ENCODE results near the gene AQP2.

Gene AQP2

DNA sequence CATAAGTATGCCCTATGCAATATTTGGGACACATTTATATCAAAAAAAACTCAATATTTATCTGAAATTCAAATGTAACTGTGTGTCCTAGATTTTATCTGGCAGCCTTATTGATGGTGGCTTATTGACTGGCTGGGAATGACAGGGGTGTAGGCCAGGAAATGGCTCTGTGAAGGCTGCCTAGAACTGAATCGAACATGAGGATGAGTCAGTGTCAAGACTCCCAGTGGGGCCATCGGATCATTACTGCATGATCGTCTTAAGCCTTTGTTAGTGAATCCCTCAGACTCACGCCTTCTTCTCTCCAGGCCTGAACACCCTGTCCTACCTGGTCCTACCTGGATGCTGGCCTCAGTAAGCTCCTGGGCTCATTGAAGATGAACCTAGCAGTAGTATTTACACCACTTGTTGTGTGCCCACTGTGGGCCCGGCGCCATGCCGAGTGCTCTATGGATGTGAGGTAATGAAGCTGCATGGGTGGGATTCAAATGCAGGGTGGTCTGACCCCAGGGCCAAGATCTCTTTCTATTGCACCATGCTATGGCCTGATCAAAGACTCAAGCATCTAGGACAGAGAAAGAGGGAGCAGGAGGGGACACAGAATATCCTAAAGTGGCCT is 25.8 kb upstream of the AQP2 start:
- Mint-ChIP-seq H3K27ac (no peak overlapping the region), H3K27me3 (ENCODE audit: low read depth) (peaks cover 8% of the 10 kb centered on the region), H3K4me1 (ENCODE audit: low read depth) (no peaks in the 10 kb centered on the region), H3K4me3 (no peak overlapping the region), H3K9me3 (no peaks in the 10 kb centered on the region), H3K36me3 (ENCODE audit: low read depth) (no peaks in the 10 kb centered on the region)
- DNase-seq (ENCODE audit: low spot score) = no peak

DNA sequence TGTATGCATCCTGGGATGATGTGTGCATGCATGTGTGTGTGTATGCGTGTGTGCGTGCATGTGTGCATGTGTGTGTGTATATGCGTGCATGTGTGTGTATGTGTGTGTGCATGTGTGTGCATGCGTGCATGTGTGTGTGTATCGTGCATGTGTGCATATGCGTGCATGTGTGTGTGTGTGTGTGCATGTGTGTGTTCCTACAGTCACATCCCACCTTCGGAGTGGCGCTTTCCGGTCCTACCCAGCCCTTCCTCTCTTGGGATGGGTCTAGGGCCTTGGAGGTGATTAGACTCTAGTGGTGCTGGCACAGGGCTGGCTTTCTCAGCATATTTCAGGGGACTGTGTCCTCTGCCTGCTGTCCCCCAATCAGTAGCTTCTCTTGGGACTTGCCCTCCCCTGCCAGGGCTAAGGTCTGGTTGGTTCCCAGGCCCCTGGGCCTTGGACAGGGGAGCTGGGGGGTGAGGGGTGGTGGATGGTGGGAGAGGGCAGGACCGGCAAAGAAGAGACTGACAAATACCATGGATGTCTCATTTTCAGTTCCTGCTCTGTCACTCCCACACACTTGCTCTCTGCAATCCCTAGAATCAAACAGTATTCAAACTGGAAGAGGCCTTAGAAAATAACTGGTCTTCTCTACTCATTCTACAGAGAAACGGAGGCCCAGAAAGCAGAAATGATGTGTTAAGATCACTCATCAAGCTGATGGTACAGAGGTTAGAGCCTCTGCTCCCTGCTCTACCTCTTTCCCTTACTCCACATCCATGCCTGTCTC is 24.9 kb upstream of the AQP2 start:
- peaks cover 11% of the 10 kb centered on the region for H3K27me3 Mint-ChIP-seq (ENCODE audit: low read depth)
- no peaks in the 10 kb centered on the region for H3K36me3 Mint-ChIP-seq (ENCODE audit: low read depth)
- H3K4me3 Mint-ChIP-seq = no peak overlapping the region
- no peak for DNase-seq (ENCODE audit: low spot score)
- H3K27ac Mint-ChIP-seq = no peak overlapping the region
- no peaks in the 10 kb centered on the region for H3K9me3 Mint-ChIP-seq
- H3K4me1 Mint-ChIP-seq (ENCODE audit: low read depth) = no peaks in the 10 kb centered on the region

DNA sequence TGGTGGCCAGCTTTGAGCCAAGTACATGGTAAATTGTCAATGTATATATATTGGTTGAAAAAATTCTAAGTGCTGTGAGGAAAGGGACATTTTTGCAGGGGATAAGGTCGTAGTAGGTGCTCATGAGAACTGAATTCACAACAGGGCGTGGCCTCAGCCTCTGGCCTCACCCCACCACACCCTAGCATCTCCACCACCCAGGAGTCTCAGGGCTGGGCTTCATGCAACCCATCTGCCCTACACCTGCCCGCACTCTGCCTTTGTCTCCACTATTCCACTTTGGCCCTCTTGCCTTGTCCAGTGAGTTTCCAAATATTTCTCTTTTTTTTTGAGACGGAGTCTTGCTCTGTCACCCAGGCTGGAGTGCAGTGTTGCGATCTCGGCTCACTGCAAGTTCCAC is 22.1 kb upstream of the AQP2 start:
- no peaks in the 10 kb centered on the region for H3K9me3 Mint-ChIP-seq
- no peak overlapping the region for H3K27ac Mint-ChIP-seq
- H3K27me3 Mint-ChIP-seq (ENCODE audit: low read depth) = peaks cover 6% of the 10 kb centered on the region
- DNase-seq (ENCODE audit: low spot score) = no peak
- H3K4me1 Mint-ChIP-seq (ENCODE audit: low read depth) = no peaks in the 10 kb centered on the region
- H3K4me3 Mint-ChIP-seq = no peak overlapping the region
- H3K36me3 Mint-ChIP-seq (ENCODE audit: low read depth) = no peaks in the 10 kb centered on the region

DNA sequence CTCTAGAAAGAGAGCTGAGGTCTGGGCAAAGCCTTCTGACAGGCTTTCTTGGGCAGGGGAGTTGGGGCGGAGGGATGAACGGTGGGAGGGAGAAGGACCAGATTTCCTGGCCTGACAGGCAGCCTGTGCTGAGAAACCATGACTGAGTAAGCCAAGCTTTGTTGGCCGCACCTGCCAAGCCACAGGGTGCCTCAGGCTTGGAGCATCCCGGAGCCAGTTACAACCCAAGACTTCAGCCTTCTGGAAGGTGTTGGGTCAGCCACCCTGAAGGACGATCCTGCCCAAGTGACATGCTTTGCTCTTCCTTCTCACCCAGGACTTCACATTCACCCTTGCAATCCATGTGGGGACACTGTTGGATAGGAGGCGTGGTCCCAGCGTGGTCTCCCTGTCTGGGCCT is 21.0 kb upstream of the AQP2 start:
- Mint-ChIP-seq H3K9me3 (no peaks in the 10 kb centered on the region), H3K27me3 (ENCODE audit: low read depth) (peaks cover 6% of the 10 kb centered on the region), H3K27ac (no peak overlapping the region), H3K4me1 (ENCODE audit: low read depth) (no peaks in the 10 kb centered on the region), H3K36me3 (ENCODE audit: low read depth) (no peaks in the 10 kb centered on the region), H3K4me3 (no peak overlapping the region)
- no peak for DNase-seq (ENCODE audit: low spot score)

DNA sequence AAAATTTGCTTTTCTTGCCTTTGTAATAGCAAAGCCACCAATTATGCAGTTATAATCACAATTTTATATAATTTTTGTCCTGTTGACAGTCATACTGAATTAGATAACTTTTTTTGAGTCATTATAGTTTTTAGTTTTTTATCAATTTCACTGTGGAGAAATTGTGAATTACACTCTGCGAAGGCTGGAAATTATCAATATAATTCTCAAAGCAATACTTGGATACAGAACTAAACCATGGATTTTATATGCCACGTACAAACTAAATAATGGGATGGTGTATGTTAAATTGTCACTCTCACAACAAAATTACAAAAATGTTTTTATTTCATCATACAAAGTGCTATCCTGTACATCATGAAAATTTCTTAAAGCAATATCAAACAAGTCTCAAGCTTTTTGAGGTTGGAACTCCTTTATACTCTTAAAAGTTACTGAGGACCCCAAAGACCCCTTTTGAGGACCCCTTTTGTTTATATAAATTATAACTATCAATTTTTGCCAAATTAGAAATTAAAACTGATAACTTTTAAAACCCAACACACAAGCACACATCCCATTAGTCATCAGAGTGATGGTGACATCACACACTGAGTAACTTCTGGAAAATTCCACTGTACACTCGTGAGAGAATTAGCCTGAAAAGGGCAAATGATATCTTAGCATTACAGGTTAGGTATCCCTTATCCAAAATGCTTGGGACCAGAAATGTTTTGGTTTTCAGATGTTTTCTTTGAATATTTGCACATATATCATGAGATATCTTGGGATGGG is 19.8 kb upstream of the AQP2 start:
- Mint-ChIP-seq H3K4me1 (ENCODE audit: low read depth) (no peaks in the 10 kb centered on the region), H3K9me3 (no peaks in the 10 kb centered on the region), H3K36me3 (ENCODE audit: low read depth) (no peaks in the 10 kb centered on the region), H3K27me3 (ENCODE audit: low read depth) (peaks cover 8% of the 10 kb centered on the region), H3K4me3 (no peak overlapping the region), H3K27ac (no peak overlapping the region)
- no peak for DNase-seq (ENCODE audit: low spot score)

DNA sequence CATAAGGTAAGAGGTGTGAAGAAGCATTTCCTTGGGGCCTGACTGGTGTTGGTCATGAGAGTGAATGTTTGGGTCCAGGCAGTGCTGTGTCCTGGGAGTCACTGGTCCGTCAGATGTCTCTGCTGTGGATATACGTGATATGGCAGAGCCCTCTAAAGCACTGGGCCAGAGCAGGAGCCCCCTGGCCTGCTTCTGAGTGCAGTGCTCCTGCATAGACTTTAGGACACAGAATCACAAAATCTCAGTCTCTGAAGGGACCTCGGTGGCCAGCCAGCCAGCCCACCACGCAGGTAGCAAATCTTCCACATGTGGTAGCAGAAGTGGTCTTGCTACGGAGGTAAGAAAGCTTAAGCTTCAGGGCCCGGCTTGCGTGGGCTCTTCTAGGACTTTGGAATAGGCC is 18.5 kb upstream of the AQP2 start:
- H3K4me3 Mint-ChIP-seq = no peak overlapping the region
- H3K27ac Mint-ChIP-seq = no peak overlapping the region
- DNase-seq (ENCODE audit: low spot score) = no peak
- H3K27me3 Mint-ChIP-seq (ENCODE audit: low read depth) = peaks cover 9% of the 10 kb centered on the region
- no peaks in the 10 kb centered on the region for H3K36me3 Mint-ChIP-seq (ENCODE audit: low read depth)
- H3K4me1 Mint-ChIP-seq (ENCODE audit: low read depth) = no peaks in the 10 kb centered on the region
- H3K9me3 Mint-ChIP-seq = no peaks in the 10 kb centered on the region

DNA sequence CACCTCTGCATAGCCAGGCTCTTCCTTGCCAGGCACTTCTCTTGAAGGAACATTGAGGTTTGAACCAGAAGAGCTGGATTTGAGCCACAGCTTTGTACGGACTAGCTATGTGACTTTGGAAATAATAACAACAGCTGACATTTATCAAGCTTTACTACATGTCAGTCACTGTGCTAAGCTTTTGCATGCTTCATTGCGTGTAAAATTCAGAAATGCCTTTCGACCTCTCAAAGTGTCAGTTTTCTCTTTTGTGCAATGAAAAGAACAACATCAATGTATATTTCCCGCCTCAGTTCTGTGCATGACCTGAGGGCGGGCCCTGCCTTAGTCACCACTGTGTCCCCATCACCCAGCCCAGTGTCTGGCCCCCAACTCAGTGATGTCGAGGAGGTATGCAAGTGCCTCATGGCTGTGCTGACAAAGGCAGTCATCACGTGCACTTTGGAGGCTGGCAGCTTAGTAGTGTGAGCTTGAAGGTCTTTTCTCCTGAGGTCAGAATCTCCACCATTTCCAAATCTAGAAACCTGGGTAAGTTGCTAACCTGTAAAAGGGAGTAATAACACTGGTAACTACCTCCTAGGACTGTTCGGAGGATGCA is 17.9 kb upstream of the AQP2 start:
- peaks cover 9% of the 10 kb centered on the region for H3K27me3 Mint-ChIP-seq (ENCODE audit: low read depth)
- H3K4me3 Mint-ChIP-seq = no peak overlapping the region
- no peak for DNase-seq (ENCODE audit: low spot score)
- H3K27ac Mint-ChIP-seq = no peak overlapping the region
- H3K9me3 Mint-ChIP-seq = no peaks in the 10 kb centered on the region
- H3K36me3 Mint-ChIP-seq (ENCODE audit: low read depth) = no peaks in the 10 kb centered on the region
- H3K4me1 Mint-ChIP-seq (ENCODE audit: low read depth) = no peaks in the 10 kb centered on the region

DNA sequence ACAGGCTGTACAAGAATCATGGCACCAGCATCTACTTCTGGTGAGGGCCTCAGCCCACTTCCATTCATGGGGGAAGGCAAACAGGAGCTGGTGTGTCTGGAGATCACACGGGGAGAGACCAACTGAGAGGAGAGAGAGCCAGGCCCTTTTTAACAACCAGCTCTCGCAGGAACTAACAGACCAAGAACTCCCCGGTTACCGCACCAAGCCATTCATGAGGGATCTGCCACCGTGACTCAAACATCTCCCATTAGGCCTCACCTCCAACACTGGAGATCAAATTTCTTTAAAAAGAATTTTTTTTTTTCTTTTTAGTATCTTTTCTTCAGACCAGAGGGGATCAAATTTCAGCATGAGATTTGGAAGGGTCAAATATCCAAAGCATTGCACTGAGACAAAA is 16.7 kb upstream of the AQP2 start:
- Mint-ChIP-seq H3K36me3 (ENCODE audit: low read depth) (no peaks in the 10 kb centered on the region), H3K27me3 (ENCODE audit: low read depth) (peaks cover 7% of the 10 kb centered on the region), H3K4me3 (no peak overlapping the region), H3K27ac (no peak overlapping the region), H3K4me1 (ENCODE audit: low read depth) (no peaks in the 10 kb centered on the region), H3K9me3 (no peaks in the 10 kb centered on the region)
- no peak for DNase-seq (ENCODE audit: low spot score)

DNA sequence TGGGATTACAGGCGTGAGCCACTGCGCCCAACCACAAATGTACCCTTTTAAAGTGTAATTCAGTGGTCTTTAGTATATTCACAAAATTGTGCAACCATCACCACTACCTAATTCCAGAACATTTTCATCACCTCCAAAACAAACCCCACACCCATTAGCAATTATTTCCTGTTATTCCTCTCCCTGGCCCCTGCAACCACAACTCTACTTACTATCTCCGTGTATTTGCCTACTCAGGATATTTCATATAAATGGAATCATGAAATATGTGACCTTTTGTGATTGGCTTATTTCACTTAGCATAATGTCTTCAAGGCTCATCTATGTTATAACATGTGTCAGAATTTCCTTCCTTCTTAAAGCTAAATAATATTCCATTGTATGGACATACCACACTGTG is 16.0 kb upstream of the AQP2 start:
- Mint-ChIP-seq H3K9me3 (no peaks in the 10 kb centered on the region), H3K27ac (no peak overlapping the region)

DNA sequence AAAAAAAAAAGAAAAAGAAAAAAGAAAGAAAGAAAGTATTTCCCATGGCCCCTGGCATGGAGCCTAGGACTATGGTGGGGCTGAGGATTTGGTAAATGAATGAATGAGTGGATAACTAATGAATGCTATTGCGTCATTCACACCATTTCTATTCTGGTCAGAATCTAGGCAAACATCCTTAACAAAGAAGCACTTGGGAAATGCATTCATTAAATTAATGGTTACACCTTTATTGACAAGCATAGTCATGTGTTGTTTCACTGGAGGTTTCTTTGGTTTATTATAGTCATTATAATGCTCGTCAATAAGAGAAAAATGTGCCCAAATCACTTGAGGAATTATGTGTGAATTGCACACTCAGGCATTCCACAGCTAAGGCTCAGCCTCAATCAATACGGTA is 13.6 kb upstream of the AQP2 start:
- Mint-ChIP-seq H3K36me3 (ENCODE audit: low read depth) (no peaks in the 10 kb centered on the region), H3K27ac (no peak overlapping the region), H3K4me3 (no peak overlapping the region), H3K4me1 (ENCODE audit: low read depth) (no peaks in the 10 kb centered on the region), H3K9me3 (no peaks in the 10 kb centered on the region), H3K27me3 (ENCODE audit: low read depth) (peaks cover 3% of the 10 kb centered on the region)
- no peak for DNase-seq (ENCODE audit: low spot score)

More for the DNA sequence above, 16.0 kb upstream of the AQP2 start:
- H3K4me1 Mint-ChIP-seq (ENCODE audit: low read depth) = no peaks in the 10 kb centered on the region
- H3K4me3 Mint-ChIP-seq = no peak overlapping the region
- H3K27me3 Mint-ChIP-seq (ENCODE audit: low read depth) = peaks cover 7% of the 10 kb centered on the region
- H3K36me3 Mint-ChIP-seq (ENCODE audit: low read depth) = no peaks in the 10 kb centered on the region
- DNase-seq (ENCODE audit: low spot score) = no peak

DNA sequence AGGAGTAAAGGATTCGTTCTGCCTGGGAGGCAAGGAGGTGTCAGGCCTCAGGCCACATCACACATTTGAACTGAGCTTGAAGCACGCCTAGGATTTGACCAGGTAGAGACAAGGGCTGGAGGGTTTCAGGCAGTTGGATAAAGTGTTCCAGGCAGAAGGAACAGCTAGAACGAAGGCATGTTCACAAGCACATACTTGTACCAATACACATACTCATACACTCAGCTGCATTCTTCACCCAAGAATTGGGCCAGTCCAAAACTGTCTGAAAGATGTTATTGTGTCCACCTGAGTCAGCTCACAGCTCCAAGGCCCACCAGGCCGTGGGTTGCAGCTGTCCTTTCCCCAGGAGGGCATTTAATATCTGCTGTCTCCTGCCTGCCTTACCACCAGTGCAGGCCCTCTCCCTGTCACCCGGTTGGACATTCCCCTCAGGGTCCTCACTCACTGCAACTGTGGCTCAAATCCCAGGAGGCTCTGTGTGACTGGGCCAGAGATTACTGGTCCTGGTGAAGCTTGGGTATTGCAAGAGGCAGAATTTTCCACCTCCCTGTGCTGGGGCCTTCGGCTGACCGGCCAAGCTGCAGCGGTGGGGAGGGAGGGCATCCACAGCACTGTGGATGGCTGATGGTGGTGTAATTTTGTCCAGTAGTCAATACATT is 12.8 kb upstream of the AQP2 start:
- H3K4me3 Mint-ChIP-seq = no peak overlapping the region
- no peak overlapping the region for H3K27ac Mint-ChIP-seq
- DNase-seq (ENCODE audit: low spot score) = no peak
- H3K36me3 Mint-ChIP-seq (ENCODE audit: low read depth) = no peaks in the 10 kb centered on the region
- peaks cover 3% of the 10 kb centered on the region for H3K27me3 Mint-ChIP-seq (ENCODE audit: low read depth)
- no peaks in the 10 kb centered on the region for H3K9me3 Mint-ChIP-seq
- peaks cover 4% of the 10 kb centered on the region for H3K4me1 Mint-ChIP-seq (ENCODE audit: low read depth)

DNA sequence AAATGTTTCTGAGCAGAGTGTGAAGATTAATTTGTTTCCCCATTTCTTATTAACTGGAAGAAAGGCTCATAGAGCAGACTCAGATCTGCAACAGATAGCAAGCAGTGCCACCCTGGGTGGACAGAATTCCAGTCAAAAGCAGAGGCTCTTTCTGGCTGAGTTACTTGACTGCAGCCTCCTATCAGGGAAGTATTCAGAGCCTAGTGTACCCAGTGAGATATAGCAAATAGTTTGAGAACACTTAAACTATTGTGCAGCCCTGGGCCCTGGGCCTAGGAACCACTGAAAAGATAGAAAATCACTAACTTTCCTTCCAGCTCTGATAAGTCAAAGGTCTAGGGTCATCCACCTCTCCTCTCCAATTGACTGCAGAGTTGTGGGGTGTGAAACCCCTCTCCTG is 11.2 kb upstream of the AQP2 start:
- Mint-ChIP-seq H3K4me3 (no peak overlapping the region), H3K27ac (no peak overlapping the region), H3K9me3 (no peaks in the 10 kb centered on the region), H3K27me3 (ENCODE audit: low read depth) (peaks cover 3% of the 10 kb centered on the region), H3K36me3 (ENCODE audit: low read depth) (no peaks in the 10 kb centered on the region), H3K4me1 (ENCODE audit: low read depth) (peaks cover 8% of the 10 kb centered on the region)
- no peak for DNase-seq (ENCODE audit: low spot score)

DNA sequence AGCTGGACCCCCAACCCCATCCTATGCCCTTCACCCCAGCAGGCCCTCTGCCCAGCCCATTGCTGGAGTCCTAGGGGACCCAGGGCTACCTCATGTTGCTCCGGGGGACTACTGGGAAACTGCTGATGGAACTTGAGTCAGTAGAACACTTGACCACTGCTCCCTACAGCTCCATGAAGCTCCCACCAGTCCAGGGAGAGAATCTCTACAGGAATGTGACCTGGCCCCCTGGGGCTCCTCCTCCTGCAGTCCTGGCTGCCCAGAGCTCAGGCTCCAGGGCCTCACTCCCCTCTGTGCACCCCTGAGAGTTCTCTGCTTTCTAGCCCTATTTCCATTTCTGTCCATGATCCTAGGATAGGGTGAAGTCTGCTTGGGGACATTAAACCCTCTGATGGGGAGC is 10.8 kb upstream of the AQP2 start:
- H3K27ac Mint-ChIP-seq = no peak overlapping the region
- no peak overlapping the region for H3K4me3 Mint-ChIP-seq
- no peaks in the 10 kb centered on the region for H3K36me3 Mint-ChIP-seq (ENCODE audit: low read depth)
- peaks cover 3% of the 10 kb centered on the region for H3K27me3 Mint-ChIP-seq (ENCODE audit: low read depth)
- no peaks in the 10 kb centered on the region for H3K9me3 Mint-ChIP-seq
- DNase-seq (ENCODE audit: low spot score) = no peak
- peaks cover 11% of the 10 kb centered on the region for H3K4me1 Mint-ChIP-seq (ENCODE audit: low read depth)

Measured in T-helper 2 cell treated with Interferon-gamma antibody and Interleukin-4, amounts not matched to agents 5 μg/mL and 100 μg/mL, for 36 hours (primary cell).